ENCODE data around the gene NOM1. TPM values are rescaled to one million over a fixed set of nuclear protein-coding genes. Genes with fewer than 3 reads are reported as not detected.

Gene NOM1
- total and polyA plus RNA-seq, 2 experiments from 2014 or later, result 9.0 to 9.7 TPM

GRCh38 chr7:157012113-157012547, 62.6 kb downstream of the NOM1 start:
- 39% methylated on average over 10 of the region's 10 CpGs for WGBS (ENCODE audit: low lambda C conversion rate, missing lambda C conversion rate)
- Histone ChIP-seq H4K20me1 (ENCODE audit: insufficient read depth, poor library complexity, severe bottlenecking) (no peaks in the 10 kb centered on the region), H3K4me1 (ENCODE audit: insufficient read depth) (peaks cover 12% of the 10 kb centered on the region), H3K36me3 (replicated peaks; ENCODE audit: insufficient read depth, low read depth) (no peaks in the 10 kb centered on the region), H3K4me3 (no peak overlapping the region), H3K27ac (no peak overlapping the region), H2AFZ (no peak overlapping the region), H3K4me2 (peak overlapping the region; percentile 89), H3K9me2 (replicated peaks; ENCODE audit: insufficient read depth) (no peaks in the 10 kb centered on the region), H3K9me3 (ENCODE audit: low read depth) (no peaks in the 10 kb centered on the region), H3K27me3 (peaks cover 89% of the 10 kb centered on the region), H3K79me2 (no peaks in the 10 kb centered on the region)
- DNase-seq (ENCODE audit: low spot score), result no peak
- TF ChIP-seq EZH2phosphoT487 (IDR thresholded peaks at IDR 0.05; ENCODE audit: low read depth, severe bottlenecking, unreplicated experiment), result no peak
- no peak for TF ChIP-seq EZH2 (IDR thresholded peaks at IDR 0.05; ENCODE audit: borderline replicate concordance)
- no peak for TF ChIP-seq CTCF (IDR thresholded peaks at IDR 0.05; ENCODE audit: poor library complexity)

GRCh38 chr7:157013101-157013500, 63.6 kb downstream of the NOM1 start:
- Histone ChIP-seq H3K9me2 (replicated peaks; ENCODE audit: insufficient read depth) (no peaks in the 10 kb centered on the region), H3K79me2 (no peaks in the 10 kb centered on the region), H3K27me3 (peaks cover 89% of the 10 kb centered on the region), H2AFZ (no peak overlapping the region), H3K36me3 (replicated peaks; ENCODE audit: insufficient read depth, low read depth) (no peaks in the 10 kb centered on the region), H3K9me3 (ENCODE audit: low read depth) (no peaks in the 10 kb centered on the region), H3K4me2 (no peak overlapping the region), H4K20me1 (ENCODE audit: insufficient read depth, poor library complexity, severe bottlenecking) (no peaks in the 10 kb centered on the region), H3K4me1 (ENCODE audit: insufficient read depth) (peaks cover 12% of the 10 kb centered on the region), H3K27ac (no peak overlapping the region), H3K4me3 (no peak overlapping the region)
- DNase-seq (ENCODE audit: low spot score), result no peak
- no peak for TF ChIP-seq EZH2phosphoT487 (IDR thresholded peaks at IDR 0.05; ENCODE audit: low read depth, severe bottlenecking, unreplicated experiment)
- TF ChIP-seq CTCF (IDR thresholded peaks at IDR 0.05; ENCODE audit: poor library complexity), result no peak
- TF ChIP-seq EZH2 (IDR thresholded peaks at IDR 0.05; ENCODE audit: borderline replicate concordance), result no peak

- H3K4me1 ChIP-seq (ENCODE audit: insufficient read depth), result peaks cover 16% of the 10 kb centered on the region
- H3K27ac ChIP-seq, result no peak overlapping the region
- 29% methylated on average over 13 of the region's 13 CpGs for WGBS (ENCODE audit: low lambda C conversion rate, missing lambda C conversion rate)
Measured at GRCh38 chr7:157013602-157014549, 64.4 kb downstream of the NOM1 start.

More at GRCh38 chr7:157013602-157014549, 64.4 kb downstream of the NOM1 start:
- H4K20me1 ChIP-seq (ENCODE audit: insufficient read depth, poor library complexity, severe bottlenecking), result no peaks in the 10 kb centered on the region
- no peak overlapping the region for H3K4me3 ChIP-seq
- H3K79me2 ChIP-seq, result no peaks in the 10 kb centered on the region
- H3K4me2 ChIP-seq, result no peak overlapping the region
- peaks cover 89% of the 10 kb centered on the region for H3K27me3 ChIP-seq
- no peaks in the 10 kb centered on the region for H3K36me3 ChIP-seq (replicated peaks; ENCODE audit: insufficient read depth, low read depth)
- TF ChIP-seq EZH2phosphoT487 (IDR thresholded peaks at IDR 0.05; ENCODE audit: low read depth, severe bottlenecking, unreplicated experiment) (no peak), EZH2 (IDR thresholded peaks at IDR 0.05; ENCODE audit: borderline replicate concordance) (peak; percentile 4), CTCF (IDR thresholded peaks at IDR 0.05; ENCODE audit: poor library complexity) (no peak)
- no peak overlapping the region for H2AFZ ChIP-seq
- H3K9me2 ChIP-seq (replicated peaks; ENCODE audit: insufficient read depth), result no peaks in the 10 kb centered on the region
- no peak for DNase-seq (ENCODE audit: low spot score)
- no peaks in the 10 kb centered on the region for H3K9me3 ChIP-seq (ENCODE audit: low read depth)

All from hepatocyte (in vitro differentiated cells).